A549 (cell line): ENCODE data around the gene ADAMTSL5.

Experiments used
- PHF8 ChIP-seq: fragments of 200-600 bp; sonication (generic); IDR thresholded peaks from 2 replicates; pipeline ENCODE4 v1.6.1; 2016; ENCODE audit warnings: low read depth, mild to moderate bottlenecking, antibody characterized with exemption, moderate library complexity, borderline replicate concordance
- POLR2A ChIP-seq: IDR thresholded peaks from 2 replicates; pipeline ENCODE4 v1.6.1; 2012; ENCODE audit warnings: mild to moderate bottlenecking, low read length
- TF ChIP-seq, protein P1 (sequence below): fragments of 200-600 bp; sonication (generic); IDR thresholded peaks from 2 replicates; pipeline ENCODE4 v1.6.1; 2016; ENCODE audit warnings: antibody characterized with exemption, mild to moderate bottlenecking, moderate library complexity
- TF ChIP-seq, protein P2 (sequence below): fragments of >200 bp; sonication (Bioruptor Twin); formaldehyde crosslinking; IDR thresholded peaks from 3 replicates; pipeline ENCODE4 v1.5.1; 2016
- TF ChIP-seq, protein P3 (sequence below): fragments of 250-450 bp; sonication (Bioruptor Pico); IDR thresholded peaks from 2 replicates; pipeline ENCODE4 v1.5.0; 2021; ENCODE audit warnings: mild to moderate bottlenecking, moderate library complexity, borderline replicate concordance

DNA sequence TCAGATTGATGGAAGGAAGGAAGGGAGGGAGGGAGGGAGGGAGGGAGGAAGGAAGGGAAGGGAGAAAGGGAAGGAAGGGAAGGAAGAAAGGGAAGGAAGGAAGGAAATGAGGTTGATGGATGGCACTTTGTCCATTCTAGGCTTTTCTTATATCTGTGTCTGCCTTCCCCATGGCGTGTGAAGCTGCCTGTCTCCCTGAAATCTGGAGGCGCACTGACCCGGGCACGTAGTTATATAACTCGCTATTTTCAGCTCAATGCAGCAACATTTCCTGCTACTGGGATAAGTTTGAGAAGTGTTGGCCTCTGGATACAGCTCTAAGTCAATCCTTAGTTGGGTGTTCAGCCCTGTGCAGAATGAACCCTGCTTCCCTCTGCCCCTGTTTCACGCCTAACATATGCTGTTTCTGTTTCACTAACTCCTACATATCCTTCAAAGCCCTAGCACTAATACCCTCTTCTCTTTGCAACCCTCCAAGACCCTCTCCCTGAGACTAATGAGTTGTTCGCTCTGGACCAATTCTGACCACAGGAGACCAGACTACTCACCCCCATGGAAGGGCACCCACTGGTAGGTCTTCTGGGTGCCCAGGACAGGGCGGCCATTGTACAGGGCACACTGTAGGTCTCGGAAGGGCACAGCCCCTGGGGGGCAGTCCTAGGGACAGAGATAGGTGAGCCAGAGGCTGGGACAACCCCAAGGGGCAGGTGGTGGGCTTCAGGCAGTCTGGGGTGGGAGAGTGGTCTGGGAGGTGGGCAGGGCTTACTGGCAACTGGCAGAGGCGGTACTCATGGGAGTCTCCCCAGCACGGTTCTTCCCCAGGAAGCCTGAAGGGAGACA, 3.0 kb downstream of the ADAMTSL5 start:
- TF ChIP-seq, protein P1, sequence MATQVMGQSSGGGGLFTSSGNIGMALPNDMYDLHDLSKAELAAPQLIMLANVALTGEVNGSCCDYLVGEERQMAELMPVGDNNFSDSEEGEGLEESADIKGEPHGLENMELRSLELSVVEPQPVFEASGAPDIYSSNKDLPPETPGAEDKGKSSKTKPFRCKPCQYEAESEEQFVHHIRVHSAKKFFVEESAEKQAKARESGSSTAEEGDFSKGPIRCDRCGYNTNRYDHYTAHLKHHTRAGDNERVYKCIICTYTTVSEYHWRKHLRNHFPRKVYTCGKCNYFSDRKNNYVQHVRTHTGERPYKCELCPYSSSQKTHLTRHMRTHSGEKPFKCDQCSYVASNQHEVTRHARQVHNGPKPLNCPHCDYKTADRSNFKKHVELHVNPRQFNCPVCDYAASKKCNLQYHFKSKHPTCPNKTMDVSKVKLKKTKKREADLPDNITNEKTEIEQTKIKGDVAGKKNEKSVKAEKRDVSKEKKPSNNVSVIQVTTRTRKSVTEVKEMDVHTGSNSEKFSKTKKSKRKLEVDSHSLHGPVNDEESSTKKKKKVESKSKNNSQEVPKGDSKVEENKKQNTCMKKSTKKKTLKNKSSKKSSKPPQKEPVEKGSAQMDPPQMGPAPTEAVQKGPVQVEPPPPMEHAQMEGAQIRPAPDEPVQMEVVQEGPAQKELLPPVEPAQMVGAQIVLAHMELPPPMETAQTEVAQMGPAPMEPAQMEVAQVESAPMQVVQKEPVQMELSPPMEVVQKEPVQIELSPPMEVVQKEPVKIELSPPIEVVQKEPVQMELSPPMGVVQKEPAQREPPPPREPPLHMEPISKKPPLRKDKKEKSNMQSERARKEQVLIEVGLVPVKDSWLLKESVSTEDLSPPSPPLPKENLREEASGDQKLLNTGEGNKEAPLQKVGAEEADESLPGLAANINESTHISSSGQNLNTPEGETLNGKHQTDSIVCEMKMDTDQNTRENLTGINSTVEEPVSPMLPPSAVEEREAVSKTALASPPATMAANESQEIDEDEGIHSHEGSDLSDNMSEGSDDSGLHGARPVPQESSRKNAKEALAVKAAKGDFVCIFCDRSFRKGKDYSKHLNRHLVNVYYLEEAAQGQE = no peak
- TF ChIP-seq, protein P2, sequence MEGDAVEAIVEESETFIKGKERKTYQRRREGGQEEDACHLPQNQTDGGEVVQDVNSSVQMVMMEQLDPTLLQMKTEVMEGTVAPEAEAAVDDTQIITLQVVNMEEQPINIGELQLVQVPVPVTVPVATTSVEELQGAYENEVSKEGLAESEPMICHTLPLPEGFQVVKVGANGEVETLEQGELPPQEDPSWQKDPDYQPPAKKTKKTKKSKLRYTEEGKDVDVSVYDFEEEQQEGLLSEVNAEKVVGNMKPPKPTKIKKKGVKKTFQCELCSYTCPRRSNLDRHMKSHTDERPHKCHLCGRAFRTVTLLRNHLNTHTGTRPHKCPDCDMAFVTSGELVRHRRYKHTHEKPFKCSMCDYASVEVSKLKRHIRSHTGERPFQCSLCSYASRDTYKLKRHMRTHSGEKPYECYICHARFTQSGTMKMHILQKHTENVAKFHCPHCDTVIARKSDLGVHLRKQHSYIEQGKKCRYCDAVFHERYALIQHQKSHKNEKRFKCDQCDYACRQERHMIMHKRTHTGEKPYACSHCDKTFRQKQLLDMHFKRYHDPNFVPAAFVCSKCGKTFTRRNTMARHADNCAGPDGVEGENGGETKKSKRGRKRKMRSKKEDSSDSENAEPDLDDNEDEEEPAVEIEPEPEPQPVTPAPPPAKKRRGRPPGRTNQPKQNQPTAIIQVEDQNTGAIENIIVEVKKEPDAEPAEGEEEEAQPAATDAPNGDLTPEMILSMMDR = no peak
- TF ChIP-seq, protein P3, sequence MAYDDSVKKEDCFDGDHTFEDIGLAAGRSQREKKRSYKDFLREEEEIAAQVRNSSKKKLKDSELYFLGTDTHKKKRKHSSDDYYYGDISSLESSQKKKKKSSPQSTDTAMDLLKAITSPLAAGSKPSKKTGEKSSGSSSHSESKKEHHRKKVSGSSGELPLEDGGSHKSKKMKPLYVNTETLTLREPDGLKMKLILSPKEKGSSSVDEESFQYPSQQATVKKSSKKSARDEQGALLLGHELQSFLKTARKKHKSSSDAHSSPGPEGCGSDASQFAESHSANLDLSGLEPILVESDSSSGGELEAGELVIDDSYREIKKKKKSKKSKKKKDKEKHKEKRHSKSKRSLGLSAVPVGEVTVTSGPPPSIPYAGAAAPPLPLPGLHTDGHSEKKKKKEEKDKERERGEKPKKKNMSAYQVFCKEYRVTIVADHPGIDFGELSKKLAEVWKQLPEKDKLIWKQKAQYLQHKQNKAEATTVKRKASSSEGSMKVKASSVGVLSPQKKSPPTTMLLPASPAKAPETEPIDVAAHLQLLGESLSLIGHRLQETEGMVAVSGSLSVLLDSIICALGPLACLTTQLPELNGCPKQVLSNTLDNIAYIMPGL = no peak
- TF ChIP-seq PHF8 (no peak), POLR2A (no peak)
